Measurements from ENCODE around the gene NRXN3. TPM values are rescaled to one million over a fixed set of nuclear protein-coding genes. Genes with fewer than 3 reads are reported as not detected.

The NRXN3 gene
- total and polyA plus RNA-seq, 2 experiments from 2014 or later = 1.0 to 1.8 TPM

DNA sequence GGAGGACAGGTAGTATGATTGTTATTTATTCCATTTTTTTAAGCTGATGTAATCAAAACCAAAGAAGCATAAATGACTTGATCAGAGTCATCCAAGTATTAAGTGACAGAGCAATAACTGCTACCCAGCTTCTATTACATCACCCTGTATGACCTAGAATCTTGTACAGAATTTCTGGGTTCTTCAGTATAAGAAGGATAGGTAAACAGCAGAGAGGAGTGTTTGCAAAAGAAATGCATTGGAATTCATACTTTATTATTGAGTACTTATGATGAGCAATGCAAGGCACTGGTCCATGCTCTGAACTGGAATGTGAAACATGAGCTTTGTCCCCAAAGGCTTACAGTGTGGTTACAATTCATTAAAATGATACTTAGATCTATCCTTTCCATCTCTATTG, 1124.3 kb downstream of the NRXN3 start (continued):
- TF ChIP-seq, protein P1, sequence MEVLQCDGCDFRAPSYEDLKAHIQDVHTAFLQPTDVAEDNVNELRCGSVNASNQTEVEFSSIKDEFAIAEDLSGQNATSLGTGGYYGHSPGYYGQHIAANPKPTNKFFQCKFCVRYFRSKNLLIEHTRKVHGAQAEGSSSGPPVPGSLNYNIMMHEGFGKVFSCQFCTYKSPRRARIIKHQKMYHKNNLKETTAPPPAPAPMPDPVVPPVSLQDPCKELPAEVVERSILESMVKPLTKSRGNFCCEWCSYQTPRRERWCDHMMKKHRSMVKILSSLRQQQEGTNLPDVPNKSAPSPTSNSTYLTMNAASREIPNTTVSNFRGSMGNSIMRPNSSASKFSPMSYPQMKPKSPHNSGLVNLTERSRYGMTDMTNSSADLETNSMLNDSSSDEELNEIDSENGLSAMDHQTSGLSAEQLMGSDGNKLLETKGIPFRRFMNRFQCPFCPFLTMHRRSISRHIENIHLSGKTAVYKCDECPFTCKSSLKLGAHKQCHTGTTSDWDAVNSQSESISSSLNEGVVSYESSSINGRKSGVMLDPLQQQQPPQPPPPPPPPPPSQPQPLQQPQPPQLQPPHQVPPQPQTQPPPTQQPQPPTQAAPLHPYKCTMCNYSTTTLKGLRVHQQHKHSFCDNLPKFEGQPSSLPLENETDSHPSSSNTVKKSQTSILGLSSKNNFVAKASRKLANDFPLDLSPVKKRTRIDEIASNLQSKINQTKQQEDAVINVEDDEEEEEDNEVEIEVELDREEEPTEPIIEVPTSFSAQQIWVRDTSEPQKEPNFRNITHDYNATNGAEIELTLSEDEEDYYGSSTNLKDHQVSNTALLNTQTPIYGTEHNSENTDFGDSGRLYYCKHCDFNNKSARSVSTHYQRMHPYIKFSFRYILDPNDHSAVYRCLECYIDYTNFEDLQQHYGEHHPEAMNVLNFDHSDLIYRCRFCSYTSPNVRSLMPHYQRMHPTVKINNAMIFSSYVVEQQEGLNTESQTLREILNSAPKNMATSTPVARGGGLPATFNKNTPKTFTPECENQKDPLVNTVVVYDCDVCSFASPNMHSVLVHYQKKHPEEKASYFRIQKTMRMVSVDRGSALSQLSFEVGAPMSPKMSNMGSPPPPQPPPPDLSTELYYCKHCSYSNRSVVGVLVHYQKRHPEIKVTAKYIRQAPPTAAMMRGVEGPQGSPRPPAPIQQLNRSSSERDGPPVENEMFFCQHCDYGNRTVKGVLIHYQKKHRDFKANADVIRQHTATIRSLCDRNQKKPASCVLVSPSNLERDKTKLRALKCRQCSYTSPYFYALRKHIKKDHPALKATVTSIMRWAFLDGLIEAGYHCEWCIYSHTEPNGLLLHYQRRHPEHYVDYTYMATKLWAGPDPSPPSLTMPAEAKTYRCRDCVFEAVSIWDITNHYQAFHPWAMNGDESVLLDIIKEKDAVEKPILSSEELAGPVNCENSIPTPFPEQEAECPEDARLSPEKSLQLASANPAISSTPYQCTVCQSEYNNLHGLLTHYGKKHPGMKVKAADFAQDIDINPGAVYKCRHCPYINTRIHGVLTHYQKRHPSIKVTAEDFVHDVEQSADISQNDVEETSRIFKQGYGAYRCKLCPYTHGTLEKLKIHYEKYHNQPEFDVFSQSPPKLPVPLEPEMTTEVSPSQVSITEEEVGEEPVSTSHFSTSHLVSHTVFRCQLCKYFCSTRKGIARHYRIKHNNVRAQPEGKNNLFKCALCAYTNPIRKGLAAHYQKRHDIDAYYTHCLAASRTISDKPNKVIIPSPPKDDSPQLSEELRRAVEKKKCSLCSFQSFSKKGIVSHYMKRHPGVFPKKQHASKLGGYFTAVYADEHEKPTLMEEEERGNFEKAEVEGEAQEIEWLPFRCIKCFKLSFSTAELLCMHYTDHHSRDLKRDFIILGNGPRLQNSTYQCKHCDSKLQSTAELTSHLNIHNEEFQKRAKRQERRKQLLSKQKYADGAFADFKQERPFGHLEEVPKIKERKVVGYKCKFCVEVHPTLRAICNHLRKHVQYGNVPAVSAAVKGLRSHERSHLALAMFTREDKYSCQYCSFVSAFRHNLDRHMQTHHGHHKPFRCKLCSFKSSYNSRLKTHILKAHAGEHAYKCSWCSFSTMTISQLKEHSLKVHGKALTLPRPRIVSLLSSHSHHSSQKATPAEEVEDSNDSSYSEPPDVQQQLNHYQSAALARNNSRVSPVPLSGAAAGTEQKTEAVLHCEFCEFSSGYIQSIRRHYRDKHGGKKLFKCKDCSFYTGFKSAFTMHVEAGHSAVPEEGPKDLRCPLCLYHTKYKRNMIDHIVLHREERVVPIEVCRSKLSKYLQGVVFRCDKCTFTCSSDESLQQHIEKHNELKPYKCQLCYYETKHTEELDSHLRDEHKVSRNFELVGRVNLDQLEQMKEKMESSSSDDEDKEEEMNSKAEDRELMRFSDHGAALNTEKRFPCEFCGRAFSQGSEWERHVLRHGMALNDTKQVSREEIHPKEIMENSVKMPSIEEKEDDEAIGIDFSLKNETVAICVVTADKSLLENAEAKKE (CRISPR knock-in tag; IDR thresholded peaks at IDR 0.05) = no peak
- TF ChIP-seq JUNB (IDR thresholded peaks at IDR 0.05; ENCODE audit: unreplicated experiment) (no peak), POLR2AphosphoS5 (IDR thresholded peaks at IDR 0.05; ENCODE audit: low read depth) (no peak), STAT1 (IDR thresholded peaks at IDR 0.05; ENCODE audit: unreplicated experiment) (no peak), NANOG (IDR thresholded peaks at IDR 0.05; ENCODE audit: borderline replicate concordance) (no peak)
- TF ChIP-seq, protein P2, sequence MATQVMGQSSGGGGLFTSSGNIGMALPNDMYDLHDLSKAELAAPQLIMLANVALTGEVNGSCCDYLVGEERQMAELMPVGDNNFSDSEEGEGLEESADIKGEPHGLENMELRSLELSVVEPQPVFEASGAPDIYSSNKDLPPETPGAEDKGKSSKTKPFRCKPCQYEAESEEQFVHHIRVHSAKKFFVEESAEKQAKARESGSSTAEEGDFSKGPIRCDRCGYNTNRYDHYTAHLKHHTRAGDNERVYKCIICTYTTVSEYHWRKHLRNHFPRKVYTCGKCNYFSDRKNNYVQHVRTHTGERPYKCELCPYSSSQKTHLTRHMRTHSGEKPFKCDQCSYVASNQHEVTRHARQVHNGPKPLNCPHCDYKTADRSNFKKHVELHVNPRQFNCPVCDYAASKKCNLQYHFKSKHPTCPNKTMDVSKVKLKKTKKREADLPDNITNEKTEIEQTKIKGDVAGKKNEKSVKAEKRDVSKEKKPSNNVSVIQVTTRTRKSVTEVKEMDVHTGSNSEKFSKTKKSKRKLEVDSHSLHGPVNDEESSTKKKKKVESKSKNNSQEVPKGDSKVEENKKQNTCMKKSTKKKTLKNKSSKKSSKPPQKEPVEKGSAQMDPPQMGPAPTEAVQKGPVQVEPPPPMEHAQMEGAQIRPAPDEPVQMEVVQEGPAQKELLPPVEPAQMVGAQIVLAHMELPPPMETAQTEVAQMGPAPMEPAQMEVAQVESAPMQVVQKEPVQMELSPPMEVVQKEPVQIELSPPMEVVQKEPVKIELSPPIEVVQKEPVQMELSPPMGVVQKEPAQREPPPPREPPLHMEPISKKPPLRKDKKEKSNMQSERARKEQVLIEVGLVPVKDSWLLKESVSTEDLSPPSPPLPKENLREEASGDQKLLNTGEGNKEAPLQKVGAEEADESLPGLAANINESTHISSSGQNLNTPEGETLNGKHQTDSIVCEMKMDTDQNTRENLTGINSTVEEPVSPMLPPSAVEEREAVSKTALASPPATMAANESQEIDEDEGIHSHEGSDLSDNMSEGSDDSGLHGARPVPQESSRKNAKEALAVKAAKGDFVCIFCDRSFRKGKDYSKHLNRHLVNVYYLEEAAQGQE (IDR thresholded peaks at IDR 0.05; ENCODE audit: unreplicated experiment) = no peak
- TF ChIP-seq, protein P3, sequence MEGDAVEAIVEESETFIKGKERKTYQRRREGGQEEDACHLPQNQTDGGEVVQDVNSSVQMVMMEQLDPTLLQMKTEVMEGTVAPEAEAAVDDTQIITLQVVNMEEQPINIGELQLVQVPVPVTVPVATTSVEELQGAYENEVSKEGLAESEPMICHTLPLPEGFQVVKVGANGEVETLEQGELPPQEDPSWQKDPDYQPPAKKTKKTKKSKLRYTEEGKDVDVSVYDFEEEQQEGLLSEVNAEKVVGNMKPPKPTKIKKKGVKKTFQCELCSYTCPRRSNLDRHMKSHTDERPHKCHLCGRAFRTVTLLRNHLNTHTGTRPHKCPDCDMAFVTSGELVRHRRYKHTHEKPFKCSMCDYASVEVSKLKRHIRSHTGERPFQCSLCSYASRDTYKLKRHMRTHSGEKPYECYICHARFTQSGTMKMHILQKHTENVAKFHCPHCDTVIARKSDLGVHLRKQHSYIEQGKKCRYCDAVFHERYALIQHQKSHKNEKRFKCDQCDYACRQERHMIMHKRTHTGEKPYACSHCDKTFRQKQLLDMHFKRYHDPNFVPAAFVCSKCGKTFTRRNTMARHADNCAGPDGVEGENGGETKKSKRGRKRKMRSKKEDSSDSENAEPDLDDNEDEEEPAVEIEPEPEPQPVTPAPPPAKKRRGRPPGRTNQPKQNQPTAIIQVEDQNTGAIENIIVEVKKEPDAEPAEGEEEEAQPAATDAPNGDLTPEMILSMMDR (conservative IDR thresholded peaks at IDR 0.05; ENCODE audit: low read depth in 2 of 2) = no peak

Data from GM23338 (cell line).